Tibial artery (tissue), 4 donors: ENCODE results near the gene C16orf96.

Experiments
- DNase-seq, 2 donors: peaks; one replicate each; pipeline ENCODE4 v3.0.0-alpha.2; 2019
- H3K27ac ChIP-seq, 2 donors: fragments of 200-600 bp; sonication (generic) in 1 of 2; 1 replicate in 1 of 2; 2 replicates in 1 of 2; pipeline ENCODE4 v1.5.1; 2018 to 2019; ENCODE audit warnings: mild to moderate bottlenecking in 1 of 2
- H3K27me3 ChIP-seq, 2 donors: fragments of 200-600 bp; sonication (generic) in 1 of 2; one replicate each; pipeline versions ENCODE4 v1.5.1 to v1.6.0; 2016 to 2019
- H3K36me3 ChIP-seq, 3 donors: fragments of 200-600 bp; sonication (generic) in 2 of 3; one replicate each; pipeline ENCODE4 v1.5.1; 2016 to 2019; ENCODE audit warnings: mild to moderate bottlenecking in 2 of 3
- H3K4me1 ChIP-seq, 4 donors: fragments of 200-600 bp; sonication (generic) in 2 of 4; 1 replicate in 3 of 4; 2 replicates in 1 of 4; pipeline ENCODE4 v1.5.1; 2016 to 2019
- H3K4me3 ChIP-seq, 2 donors: fragments of 200-600 bp; sonication (generic) in 1 of 2; 1 replicate in 1 of 2; 2 replicates in 1 of 2; pipeline ENCODE4 v1.5.1; 2018 to 2019; ENCODE audit warnings: mild to moderate bottlenecking in 2 of 2
- H3K9me3 ChIP-seq, 3 donors: fragments of 200-600 bp; sonication (generic) in 1 of 3; one replicate each; pipeline ENCODE4 v1.5.1; 2016 to 2019
- intact Hi-C: fragments of 100-400 bp; cut with DNase I; formaldehyde crosslinking; loops from one replicate; pipeline ENCODE4 v1.15.0; 2023; ENCODE audit warnings: low total_unique reads
- TF ChIP-seq, protein P1 (sequence below), 2 experiments: fragments of 200-600 bp in 1 of 2; fragments of 450-650 bp in 1 of 2; IDR thresholded peaks; one replicate each; pipeline ENCODE4 v1.5.1; 2017 to 2019; ENCODE audit warnings: antibody characterized with exemption in 2 of 2, mild to moderate bottlenecking in 1 of 2, moderate library complexity in 1 of 2

C16orf96 gene

GRCh38 chr16:4599037-4599436 lies 42.9 kb downstream of the C16orf96 start:
- DNase-seq, result no peak
- intact Hi-C loops, result no loop called here
- no peaks in the 10 kb centered on the region for H3K36me3 ChIP-seq
- TF ChIP-seq, protein P1, sequence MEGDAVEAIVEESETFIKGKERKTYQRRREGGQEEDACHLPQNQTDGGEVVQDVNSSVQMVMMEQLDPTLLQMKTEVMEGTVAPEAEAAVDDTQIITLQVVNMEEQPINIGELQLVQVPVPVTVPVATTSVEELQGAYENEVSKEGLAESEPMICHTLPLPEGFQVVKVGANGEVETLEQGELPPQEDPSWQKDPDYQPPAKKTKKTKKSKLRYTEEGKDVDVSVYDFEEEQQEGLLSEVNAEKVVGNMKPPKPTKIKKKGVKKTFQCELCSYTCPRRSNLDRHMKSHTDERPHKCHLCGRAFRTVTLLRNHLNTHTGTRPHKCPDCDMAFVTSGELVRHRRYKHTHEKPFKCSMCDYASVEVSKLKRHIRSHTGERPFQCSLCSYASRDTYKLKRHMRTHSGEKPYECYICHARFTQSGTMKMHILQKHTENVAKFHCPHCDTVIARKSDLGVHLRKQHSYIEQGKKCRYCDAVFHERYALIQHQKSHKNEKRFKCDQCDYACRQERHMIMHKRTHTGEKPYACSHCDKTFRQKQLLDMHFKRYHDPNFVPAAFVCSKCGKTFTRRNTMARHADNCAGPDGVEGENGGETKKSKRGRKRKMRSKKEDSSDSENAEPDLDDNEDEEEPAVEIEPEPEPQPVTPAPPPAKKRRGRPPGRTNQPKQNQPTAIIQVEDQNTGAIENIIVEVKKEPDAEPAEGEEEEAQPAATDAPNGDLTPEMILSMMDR (IDR thresholded peaks at IDR 0.05), result no peak
- H3K9me3 ChIP-seq, result no peaks in the 10 kb centered on the region
- peaks cover 0 to 13% (median 8%) of the 10 kb centered on the region in 4 donors for H3K4me1 ChIP-seq
- H3K27me3 ChIP-seq, result peaks cover 0 to 60% of the 10 kb centered on the region in 2 donors
- H3K27ac ChIP-seq, result no peak overlapping the region
- no peak overlapping the region for H3K4me3 ChIP-seq

DNA sequence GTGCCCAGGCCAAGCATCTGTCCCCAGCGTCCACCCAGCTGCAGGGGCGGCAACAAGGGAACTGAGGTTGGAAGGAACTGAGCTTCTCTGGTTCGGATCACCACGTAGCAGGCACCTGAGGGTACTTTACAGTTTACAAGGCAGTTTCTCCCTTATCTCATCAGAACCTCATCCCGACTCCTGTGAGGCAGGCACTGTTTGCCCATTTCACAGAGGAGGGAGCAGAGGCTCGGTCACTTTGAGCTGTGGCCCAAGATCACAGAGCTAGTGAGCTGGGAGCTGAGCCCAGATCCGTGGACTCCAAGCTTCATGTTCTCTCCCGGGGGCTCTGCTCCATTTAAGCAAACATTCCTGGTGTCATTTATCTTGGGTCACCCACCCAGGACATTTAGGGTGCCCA lies 43.4 kb downstream of the C16orf96 start:
- TF ChIP-seq, protein P1 (IDR thresholded peaks at IDR 0.05), result no peak
- H3K36me3 ChIP-seq, result no peaks in the 10 kb centered on the region
- no peaks in the 10 kb centered on the region for H3K9me3 ChIP-seq
- DNase-seq, result no peak
- H3K4me1 ChIP-seq, result peaks cover 0 to 15% (median 8%) of the 10 kb centered on the region in 4 donors
- no peak overlapping the region for H3K4me3 ChIP-seq
- intact Hi-C loops, result no loop called here
- no peak overlapping the region for H3K27ac ChIP-seq
- peaks cover 0 to 55% of the 10 kb centered on the region in 2 donors for H3K27me3 ChIP-seq

- Histone ChIP-seq H3K4me3 (no peak overlapping the region), H3K27ac (no peak overlapping the region), H3K27me3 (peaks cover 0 to 46% of the 10 kb centered on the region in 2 donors), H3K4me1 (peaks cover 0 to 16% (median 8%) of the 10 kb centered on the region in 4 donors), H3K36me3 (no peaks in the 10 kb centered on the region), H3K9me3 (no peaks in the 10 kb centered on the region)
- DNase-seq, result no peak
- intact Hi-C loops, result no loop called here
- TF ChIP-seq, protein P1 (IDR thresholded peaks at IDR 0.05), result no peak
These were observed 45.1 kb downstream of the C16orf96 start for GRCh38 chr16:4601036-4601863.

DNA sequence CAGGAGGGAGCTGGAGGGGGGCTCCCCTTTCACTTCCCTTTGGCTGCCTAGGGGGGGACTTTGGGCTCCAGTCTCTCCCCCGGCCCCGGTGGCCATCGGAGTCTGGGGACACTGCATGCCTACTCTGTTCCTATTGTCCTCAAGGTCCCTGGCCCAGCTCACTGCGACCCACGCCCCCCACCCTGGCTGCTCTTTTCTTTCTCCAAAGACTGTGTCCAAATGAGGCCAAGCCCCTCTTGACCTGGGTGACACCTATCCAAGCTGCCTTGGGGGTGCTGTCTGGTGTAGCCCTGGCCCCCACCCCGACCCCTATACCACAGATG lies 45.7 kb downstream of the C16orf96 start:
- no peak for DNase-seq
- H3K27ac ChIP-seq, result no peak overlapping the region
- H3K36me3 ChIP-seq, result peaks cover 0 to 3% (median 0%) of the 10 kb centered on the region in 3 donors
- no peak overlapping the region for H3K4me3 ChIP-seq
- TF ChIP-seq, protein P1 (IDR thresholded peaks at IDR 0.05), result no peak
- intact Hi-C loops, result no loop called here
- H3K27me3 ChIP-seq, result peaks cover 0 to 43% of the 10 kb centered on the region in 2 donors
- no peaks in the 10 kb centered on the region for H3K9me3 ChIP-seq
- H3K4me1 ChIP-seq, result peaks cover 0 to 16% (median 8%) of the 10 kb centered on the region in 4 donors

DNA sequence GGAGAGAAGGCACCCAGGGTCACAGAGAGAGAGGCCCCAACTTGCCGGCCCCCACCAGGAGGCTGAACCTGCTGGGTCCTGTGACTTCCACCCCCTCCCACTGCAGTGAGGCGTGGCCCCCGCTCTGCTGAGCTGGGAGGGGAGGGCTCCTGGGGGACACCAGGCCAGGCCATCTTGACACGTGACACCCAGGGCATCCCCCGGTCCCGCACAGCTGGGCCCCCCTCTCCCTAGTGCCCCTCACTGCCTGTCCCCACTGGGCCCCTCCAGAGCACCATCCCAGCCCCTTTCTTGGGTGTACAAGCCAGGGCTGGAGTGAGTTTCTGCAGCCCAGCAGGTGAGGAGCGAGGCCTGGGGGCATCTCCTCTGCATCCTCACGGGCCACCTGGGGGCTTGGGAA lies 46.2 kb downstream of the C16orf96 start:
- DNase-seq, result no peak
- Histone ChIP-seq H3K4me1 (peaks cover 0 to 16% (median 8%) of the 10 kb centered on the region in 4 donors), H3K27ac (no peak overlapping the region), H3K9me3 (no peaks in the 10 kb centered on the region), H3K4me3 (no peak overlapping the region), H3K27me3 (peaks cover 0 to 41% of the 10 kb centered on the region in 2 donors), H3K36me3 (peaks cover 0 to 8% (median 4%) of the 10 kb centered on the region in 3 donors)
- intact Hi-C loops, result no loop called here
- TF ChIP-seq, protein P1 (IDR thresholded peaks at IDR 0.05), result no peak
